Calu3 (cell line): ENCODE data around the gene JMJD7. TPM values are rescaled to one million over a fixed set of nuclear protein-coding genes. Genes with fewer than 3 reads are reported as not detected.

ENCODE experiments used
- BruUV-seq: library from RNA; stranded (reverse); fragments of 400-500 nt; replicated peaks from 2 replicates; lab custom pipeline; 2021; lab: Mats Ljungman, UMichigan
- CTCF ChIA-PET: fragments of 300-600 bp; sonication (Branson Sonifier 250); formaldehyde crosslinking; loops from one replicate; lab custom pipeline; 2022; ENCODE audit warnings: antibody characterized with exemption; lab: Charles Lee
- DNase-seq: peaks from one replicate; pipeline ENCODE4 v3.0.0; 2022
- H3K27ac Mint-ChIP-seq: one replicate; pipeline ENCODE4 v1.8.0; 2022; ENCODE audit warnings: mixed read lengths; ENCODE audit not compliant: unreplicated experiment
- H3K27me3 Mint-ChIP-seq: one replicate; pipeline ENCODE4 v1.8.0; 2022; ENCODE audit warnings: mixed read lengths; ENCODE audit not compliant: unreplicated experiment
- H3K36me3 Mint-ChIP-seq: one replicate; pipeline ENCODE4 v1.8.0; 2022; ENCODE audit warnings: mild to moderate bottlenecking, moderate library complexity, mixed read lengths; ENCODE audit not compliant: insufficient read depth, unreplicated experiment
- H3K4me1 Mint-ChIP-seq: one replicate; pipeline ENCODE4 v1.8.0; 2022; ENCODE audit warnings: mild to moderate bottlenecking, low read depth, mixed read lengths; ENCODE audit not compliant: unreplicated experiment
- H3K4me3 Mint-ChIP-seq: one replicate; pipeline ENCODE4 v1.8.0; 2022; ENCODE audit warnings: mild to moderate bottlenecking, low read depth, moderate library complexity, mixed read lengths; ENCODE audit not compliant: unreplicated experiment
- H3K9me3 Mint-ChIP-seq: one replicate; pipeline ENCODE4 v1.8.0; 2022; ENCODE audit warnings: low read depth, mixed read lengths; ENCODE audit not compliant: unreplicated experiment
- intact Hi-C: fragments of 100-400 bp; cut with micrococcal nuclease; formaldehyde crosslinking; loops from one replicate; pipeline ENCODE4 v1.10.0; 2022; ENCODE audit not compliant: unreplicated experiment
- total RNA-seq: library from RNA; stranded (reverse); gene quantifications from 2 replicates; pipeline ENCODE4 v1.2.3, GENCODE V29; 2022
- TF ChIP-seq, protein P1 (sequence below): fragments of 200-600 bp; IDR thresholded peaks from one replicate; pipeline ENCODE4 v1.8.0; 2022; ENCODE audit warnings: antibody characterized with exemption; ENCODE audit not compliant: unreplicated experiment

Gene JMJD7
- total RNA-seq, 1 experiment from 2014 or later = 9.4 TPM

DNA sequence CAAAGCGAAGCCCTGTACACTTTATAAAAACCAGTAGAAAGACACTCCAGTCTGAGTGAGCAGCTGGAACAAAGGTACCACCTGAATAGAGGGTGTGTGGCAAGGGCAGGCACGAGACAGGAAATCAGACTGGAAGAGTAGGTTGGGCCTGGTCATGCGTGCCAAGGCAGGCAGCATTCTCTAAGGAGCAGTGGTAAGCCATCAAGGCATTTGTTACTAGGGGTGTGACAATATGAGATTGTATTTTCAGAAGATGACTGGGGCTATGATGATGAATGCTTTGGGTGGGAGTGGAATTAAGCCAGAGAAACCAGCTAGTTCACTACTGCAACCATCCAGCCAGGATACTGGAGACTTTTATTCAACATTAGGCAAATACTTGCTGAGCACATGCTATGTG, 5.0 kb downstream of the JMJD7 start:
- DNase-seq = peak; percentile 66
- Mint-ChIP-seq H3K36me3 (peaks cover 26% of the 10 kb centered on the region), H3K4me1 (peaks cover 8% of the 10 kb centered on the region)

GRCh38 chr15:41834096-41834495, 6.2 kb downstream of the JMJD7 start:
- no peak for DNase-seq
- CTCF ChIA-PET = no interaction called here
- peak overlapping the region; percentile 63 for H3K27ac Mint-ChIP-seq
- TF ChIP-seq, protein P1, sequence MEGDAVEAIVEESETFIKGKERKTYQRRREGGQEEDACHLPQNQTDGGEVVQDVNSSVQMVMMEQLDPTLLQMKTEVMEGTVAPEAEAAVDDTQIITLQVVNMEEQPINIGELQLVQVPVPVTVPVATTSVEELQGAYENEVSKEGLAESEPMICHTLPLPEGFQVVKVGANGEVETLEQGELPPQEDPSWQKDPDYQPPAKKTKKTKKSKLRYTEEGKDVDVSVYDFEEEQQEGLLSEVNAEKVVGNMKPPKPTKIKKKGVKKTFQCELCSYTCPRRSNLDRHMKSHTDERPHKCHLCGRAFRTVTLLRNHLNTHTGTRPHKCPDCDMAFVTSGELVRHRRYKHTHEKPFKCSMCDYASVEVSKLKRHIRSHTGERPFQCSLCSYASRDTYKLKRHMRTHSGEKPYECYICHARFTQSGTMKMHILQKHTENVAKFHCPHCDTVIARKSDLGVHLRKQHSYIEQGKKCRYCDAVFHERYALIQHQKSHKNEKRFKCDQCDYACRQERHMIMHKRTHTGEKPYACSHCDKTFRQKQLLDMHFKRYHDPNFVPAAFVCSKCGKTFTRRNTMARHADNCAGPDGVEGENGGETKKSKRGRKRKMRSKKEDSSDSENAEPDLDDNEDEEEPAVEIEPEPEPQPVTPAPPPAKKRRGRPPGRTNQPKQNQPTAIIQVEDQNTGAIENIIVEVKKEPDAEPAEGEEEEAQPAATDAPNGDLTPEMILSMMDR = no peak
- H3K9me3 Mint-ChIP-seq = no peaks in the 10 kb centered on the region
- peaks cover 22% of the 10 kb centered on the region for H3K36me3 Mint-ChIP-seq
- intact Hi-C loops = no loop called here
- peaks cover 8% of the 10 kb centered on the region for H3K4me1 Mint-ChIP-seq
- BruUV-seq = no TSS peak
- no peaks in the 10 kb centered on the region for H3K27me3 Mint-ChIP-seq
- H3K4me3 Mint-ChIP-seq = no peak overlapping the region

More for the DNA sequence above, 5.0 kb downstream of the JMJD7 start:
- Mint-ChIP-seq H3K27ac (peak overlapping the region; percentile 52), H3K27me3 (no peaks in the 10 kb centered on the region), H3K4me3 (no peak overlapping the region), H3K9me3 (no peaks in the 10 kb centered on the region)
- TF ChIP-seq, protein P1 = no peak
- CTCF ChIA-PET = no interaction called here
- no TSS peak for BruUV-seq
- intact Hi-C loops = no loop called here

DNA sequence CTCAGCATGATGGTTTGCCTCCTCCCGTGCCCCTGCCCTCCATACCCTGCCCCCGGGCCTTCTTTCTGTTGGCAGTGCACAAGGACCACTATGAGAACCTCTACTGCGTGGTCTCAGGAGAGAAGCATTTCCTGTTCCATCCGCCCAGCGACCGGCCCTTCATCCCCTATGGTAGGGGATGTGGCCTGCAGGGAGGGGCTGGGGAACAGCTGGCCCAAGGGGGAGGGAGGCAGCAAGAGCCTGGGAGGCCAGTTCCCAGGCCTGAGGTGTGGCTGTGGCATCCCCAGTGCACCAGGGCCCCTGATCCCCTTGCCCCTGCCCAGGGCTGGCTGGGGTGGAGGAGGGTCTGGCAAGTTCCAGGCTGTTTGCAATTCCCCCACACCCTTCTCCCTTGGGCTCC, 8.2 kb downstream of the JMJD7 start:
- H3K27me3 Mint-ChIP-seq = no peaks in the 10 kb centered on the region
- peaks cover 22% of the 10 kb centered on the region for H3K36me3 Mint-ChIP-seq
- CTCF ChIA-PET = no interaction called here
- H3K9me3 Mint-ChIP-seq = no peaks in the 10 kb centered on the region
- intact Hi-C loops = no loop called here
- DNase-seq = no peak
- no peak overlapping the region for H3K27ac Mint-ChIP-seq
- H3K4me3 Mint-ChIP-seq = no peak overlapping the region
- TF ChIP-seq, protein P1 = no peak
- no TSS peak for BruUV-seq
- peaks cover 8% of the 10 kb centered on the region for H3K4me1 Mint-ChIP-seq

DNA sequence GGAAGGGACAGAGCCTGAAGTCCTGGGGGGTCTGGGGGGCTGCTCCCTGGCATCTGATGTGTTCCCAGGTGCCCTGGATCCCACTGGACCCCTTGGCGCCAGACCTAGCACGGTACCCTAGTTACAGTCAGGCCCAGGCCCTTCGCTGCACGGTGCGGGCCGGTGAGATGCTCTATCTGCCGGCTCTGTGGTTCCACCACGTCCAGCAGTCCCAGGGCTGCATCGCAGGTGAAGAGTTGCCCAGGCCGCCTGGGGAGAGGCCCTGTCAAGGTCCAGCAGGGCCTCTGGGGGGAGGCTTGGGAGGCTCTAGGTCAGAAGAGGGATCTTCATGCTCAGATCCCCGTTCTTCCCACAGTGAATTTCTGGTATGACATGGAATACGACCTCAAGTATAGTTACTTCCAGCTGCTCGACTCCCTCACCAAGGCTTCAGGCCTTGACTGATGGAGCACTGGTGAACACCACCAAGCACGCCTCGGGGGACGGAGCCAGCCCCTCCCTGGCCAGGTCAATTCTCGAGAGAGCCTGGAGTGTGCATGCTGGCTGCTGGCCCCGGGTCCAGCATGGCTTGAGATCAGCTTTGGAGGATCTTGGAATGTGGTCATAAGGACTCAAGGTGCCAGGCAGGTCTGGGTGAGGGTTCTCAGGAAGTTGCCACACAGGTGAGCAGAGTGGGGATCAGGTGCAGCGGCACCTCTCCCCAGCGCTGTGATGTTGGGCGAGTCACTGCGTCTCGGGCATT, 9.0 kb downstream of the JMJD7 start:
- H3K4me1 Mint-ChIP-seq = peaks cover 8% of the 10 kb centered on the region
- TF ChIP-seq, protein P1 = no peak
- no peak overlapping the region for H3K4me3 Mint-ChIP-seq
- no peak for DNase-seq
- no peaks in the 10 kb centered on the region for H3K9me3 Mint-ChIP-seq
- intact Hi-C loops = no loop called here
- no peak overlapping the region for H3K27ac Mint-ChIP-seq
- no TSS peak for BruUV-seq
- CTCF ChIA-PET = no interaction called here
- peaks cover 22% of the 10 kb centered on the region for H3K36me3 Mint-ChIP-seq
- H3K27me3 Mint-ChIP-seq = no peaks in the 10 kb centered on the region
